Tibial nerve (tissue), 4 donors: ENCODE results near the gene PAFAH1B2.
A peak's percentile ranks its signal among the peaks of the same experiment; 100 is the strongest.

Experiments
- CTCF ChIP-seq, 5 experiments: fragments of 200-600 bp in 3 of 5; fragments of 450-650 bp in 2 of 5; sonication (generic) in 3 of 5; IDR thresholded peaks; one replicate each; pipeline ENCODE4 v1.5.1; 2016 to 2019; ENCODE audit warnings: antibody characterized with exemption in 5 of 5, mild to moderate bottlenecking in 3 of 5, moderate library complexity in 2 of 5
- EP300 ChIP-seq, 2 donors: sonication (generic); formaldehyde crosslinking; IDR thresholded peaks; one replicate each; pipeline ENCODE4 v1.6.1; 2017; ENCODE audit warnings: antibody characterized with exemption in 2 of 2, mild to moderate bottlenecking in 1 of 2
- POLR2A ChIP-seq, 2 donors: fragments of 450-650 bp; IDR thresholded peaks; one replicate each; pipeline ENCODE4 v1.6.1; 2017; ENCODE audit warnings: antibody characterized with exemption in 2 of 2, mild to moderate bottlenecking in 2 of 2, moderate library complexity in 2 of 2

GRCh38 chr11:117188620-117189081 is 44.6 kb downstream of the PAFAH1B2 start:
- no peak for TF ChIP-seq POLR2A (IDR thresholded peaks at IDR 0.05)
- no peak for TF ChIP-seq CTCF (IDR thresholded peaks at IDR 0.05)
- TF ChIP-seq EP300 (IDR thresholded peaks at IDR 0.05), result peak in 1 of 2 donors; percentile 25
